Aorta (tissue), 5 donors: Measurements from ENCODE around the gene SEMA5A. TPM values are rescaled to one million over a fixed set of nuclear protein-coding genes. Genes with fewer than 3 reads are reported as not detected.

Source experiments
- ATAC-seq: fragments of 200-7000 bp; cut with Tn5 transposase; one replicate; pipeline ENCODE4 v1.9.1; 2022; ENCODE audit warnings: moderate library complexity; ENCODE audit not compliant: low FRiP score
- DNase-seq, 2 donors: peaks; one replicate each; pipeline ENCODE4 v3.0.0-alpha.2; 2020
- H3K27ac ChIP-seq, 2 donors: one replicate each; pipeline ENCODE4 v1.5.1; 2013; ENCODE audit warnings: low read length in 2 of 2, mild to moderate bottlenecking in 2 of 2, moderate library complexity in 2 of 2, control low read depth in 1 of 2, inconsistent platforms in 1 of 2, low read depth in 1 of 2
- H3K27me3 ChIP-seq, 2 donors: one replicate each; pipeline ENCODE4 v1.6.1; 2013; ENCODE audit warnings: control low read depth in 1 of 2, low read length in 1 of 2, mild to moderate bottlenecking in 1 of 2, moderate library complexity in 1 of 2; ENCODE audit not compliant: insufficient read depth in 2 of 2, control insufficient read depth in 1 of 2
- H3K36me3 ChIP-seq, 2 donors: one replicate each; pipeline ENCODE4 v1.6.1; 2013; ENCODE audit warnings: control low read depth in 1 of 2, low read length in 1 of 2, mild to moderate bottlenecking in 1 of 2; ENCODE audit not compliant: insufficient read depth in 2 of 2, control insufficient read depth in 1 of 2
- H3K4me1 ChIP-seq, 2 donors: one replicate each; pipeline ENCODE4 v1.6.1; 2013; ENCODE audit warnings: low read length in 2 of 2, control low read depth in 1 of 2, mild to moderate bottlenecking in 1 of 2, moderate library complexity in 1 of 2; ENCODE audit not compliant: insufficient read depth in 2 of 2, control insufficient read depth in 1 of 2
- H3K4me3 ChIP-seq, 2 donors: one replicate each; pipeline ENCODE4 v1.5.1; 2013; ENCODE audit warnings: low read length in 2 of 2, control low read depth in 1 of 2, mild to moderate bottlenecking in 1 of 2
- H3K9me3 ChIP-seq: one replicate; pipeline ENCODE4 v1.6.1; 2013; ENCODE audit warnings: mild to moderate bottlenecking, low read length; ENCODE audit not compliant: control insufficient read depth
- WGBS, 2 donors: extraction: QIAGEN DNeasy Blood & Tissue Kit; methylation state at CpG; one replicate each; pipeline ENCODE4 v1.1.7; 2013; 5-methylcytosine and 5-hydroxymethylcytosine counted together
- intact Hi-C, 2 donors: fragments of 100-400 bp; cut with DNase I; formaldehyde crosslinking; loops; one replicate each; pipeline versions ENCODE4 v1.14.2 to v1.15.0; 2022
- polyA plus RNA-seq, 2 donors: library from polyadenylated mRNA; stranded (reverse); fragments of 200-250 nt; gene quantifications; one replicate each; pipeline ENCODE4 v1.2.3, GENCODE V29; 2013
- total RNA-seq, 2 donors: library from RNA; stranded (reverse); fragmentation: NEBNext Ultra II Directional; extraction: Animal tissue kit (Norgen Biotek cat#: 25700); gene quantifications; one replicate each; pipeline ENCODE4 v1.2.1, GENCODE V29; 2021
- donor health status: healthy with polysubstance abuse.
- donor health status: Bipolar disorder and iron deficiency.
- donor health status: DM: no; HTN: no; CAD: no.
- donor health status: DM: no; HTN: no; CAD: no.
- donor health status: DM: yes; HTN: yes; CAD: no.

Gene SEMA5A
- total and polyA plus RNA-seq, 4 donors: 1.8 to 21.8 (median 12.7) TPM

- 88 to 94% methylated on average over 2 of the region's 2 CpGs for WGBS, 2 donors
- no peak overlapping the region for H3K27ac ChIP-seq
- peaks cover 0 to 2% of the 10 kb centered on the region in 2 donors for H3K36me3 ChIP-seq
- intact Hi-C loops: no loop called here
- no peak for DNase-seq
- no peak overlapping the region for H3K4me3 ChIP-seq
- no peaks in the 10 kb centered on the region for H3K9me3 ChIP-seq
- no peaks in the 10 kb centered on the region for H3K4me1 ChIP-seq
- H3K27me3 ChIP-seq: no peaks in the 10 kb centered on the region
- no peak for ATAC-seq
Measured at GRCh38 chr5:9375756-9376155, 170.1 kb downstream of the SEMA5A start.

- WGBS, 2 donors: 66 to 72% methylated on average over 4 of the region's 4 CpGs
- no peaks in the 10 kb centered on the region for H3K9me3 ChIP-seq
- no peaks in the 10 kb centered on the region for H3K27me3 ChIP-seq
- no peak for ATAC-seq
- intact Hi-C loops: no loop called here
- no peak for DNase-seq
- H3K36me3 ChIP-seq: peaks cover 0 to 2% of the 10 kb centered on the region in 2 donors
- no peak overlapping the region for H3K27ac ChIP-seq
- no peaks in the 10 kb centered on the region for H3K4me1 ChIP-seq
- no peak overlapping the region for H3K4me3 ChIP-seq
Measured at GRCh38 chr5:9374025-9374424, 171.8 kb downstream of the SEMA5A start.

- WGBS, 2 donors: 63 to 78% methylated on average over 2 of the region's 2 CpGs
- H3K4me3 ChIP-seq: no peak overlapping the region
- DNase-seq (no peak), ATAC-seq (no peak)
- H3K4me1 ChIP-seq: no peaks in the 10 kb centered on the region
- intact Hi-C loops: no loop called here
- H3K27ac ChIP-seq: no peak overlapping the region
- H3K9me3 ChIP-seq: no peaks in the 10 kb centered on the region
- H3K36me3 ChIP-seq: peaks cover 0 to 2% of the 10 kb centered on the region in 2 donors
- no peaks in the 10 kb centered on the region for H3K27me3 ChIP-seq
Measured at GRCh38 chr5:9373571-9373970, 172.3 kb downstream of the SEMA5A start.

- no peak overlapping the region for H3K4me3 ChIP-seq
- no peak overlapping the region for H3K27ac ChIP-seq
- 78% methylated on average over 2 of the region's 2 CpGs for WGBS, 2 donors
- intact Hi-C loops: no loop called here
- H3K9me3 ChIP-seq: no peaks in the 10 kb centered on the region
- DNase-seq: no peak
- H3K4me1 ChIP-seq: no peaks in the 10 kb centered on the region
- H3K27me3 ChIP-seq: no peaks in the 10 kb centered on the region
- ATAC-seq: no peak
- H3K36me3 ChIP-seq: no peaks in the 10 kb centered on the region
Measured at GRCh38 chr5:9370256-9370655, 175.6 kb downstream of the SEMA5A start.

- ATAC-seq: no peak
Measured at GRCh38 chr5:9365512-9365911, 180.4 kb downstream of the SEMA5A start.

GRCh38 chr5:9363449-9363848 is 182.4 kb downstream of the SEMA5A start:
- Histone ChIP-seq H3K36me3 (no peaks in the 10 kb centered on the region), H3K9me3 (no peaks in the 10 kb centered on the region), H3K4me3 (no peak overlapping the region), H3K27me3 (no peaks in the 10 kb centered on the region), H3K27ac (peak overlapping the region in 1 of 2 donors; percentile 49), H3K4me1 (no peaks in the 10 kb centered on the region)
- peak; percentile 40 for ATAC-seq
- intact Hi-C loops: loop anchor here in 1 of 2 donors (10.0 kb wide), 1 partner anchor 181 kb away; the partner anchor contains the start of gene SEMA5A
- WGBS, 2 donors: 3 to 5% methylated on average over 2 of the region's 2 CpGs
- no peak for DNase-seq

More at GRCh38 chr5:9365512-9365911, 180.4 kb downstream of the SEMA5A start:
- H3K36me3 ChIP-seq: no peaks in the 10 kb centered on the region
- DNase-seq: no peak
- no peaks in the 10 kb centered on the region for H3K4me1 ChIP-seq
- H3K9me3 ChIP-seq: no peaks in the 10 kb centered on the region
- no peak overlapping the region for H3K27ac ChIP-seq
- H3K27me3 ChIP-seq: no peaks in the 10 kb centered on the region
- 23 to 24% methylated on average over 1 of the region's 1 CpG for whole genome bisulfite sequencing, 2 donors
- H3K4me3 ChIP-seq: no peak overlapping the region
- intact Hi-C loops: loop anchor here in 1 of 2 donors (10.0 kb wide), 1 partner anchor 179 kb away; the partner anchor contains the start of gene SEMA5A

- no peak for DNase-seq
- intact Hi-C loops: loop anchor here in 1 of 2 donors (10.0 kb wide), 1 partner anchor 182 kb away; the partner anchor contains the start of gene SEMA5A
- H3K27me3 ChIP-seq: no peaks in the 10 kb centered on the region
- WGBS, 2 donors: 0 to 1% methylated on average over 2 of the region's 2 CpGs
- no peak overlapping the region for H3K4me3 ChIP-seq
- no peaks in the 10 kb centered on the region for H3K9me3 ChIP-seq
- ATAC-seq: peak; percentile 48
- peak overlapping the region in 1 of 2 donors; percentile 49 for H3K27ac ChIP-seq
- H3K36me3 ChIP-seq: no peaks in the 10 kb centered on the region
- H3K4me1 ChIP-seq: no peaks in the 10 kb centered on the region
Measured at GRCh38 chr5:9363026-9363425, 182.8 kb downstream of the SEMA5A start.

GRCh38 chr5:9362600-9362999 is 183.3 kb downstream of the SEMA5A start:
- intact Hi-C loops: loop anchor here in 1 of 2 donors (10.0 kb wide), 1 partner anchor 182 kb away; the partner anchor contains the start of gene SEMA5A
- Histone ChIP-seq H3K36me3 (no peaks in the 10 kb centered on the region), H3K27me3 (no peaks in the 10 kb centered on the region), H3K9me3 (no peaks in the 10 kb centered on the region), H3K27ac (peak overlapping the region in 1 of 2 donors; percentile 49), H3K4me3 (no peak overlapping the region), H3K4me1 (no peaks in the 10 kb centered on the region)
- DNase-seq: no peak
- 19 to 29% methylated on average over 3 of the region's 3 CpGs for WGBS, 2 donors
- ATAC-seq: no peak

GRCh38 chr5:9361835-9362234 is 184.0 kb downstream of the SEMA5A start:
- H3K27me3 ChIP-seq: no peaks in the 10 kb centered on the region
- no peaks in the 10 kb centered on the region for H3K4me1 ChIP-seq
- no peaks in the 10 kb centered on the region for H3K9me3 ChIP-seq
- WGBS, 2 donors: 63 to 67% methylated on average over 8 of the region's 8 CpGs
- ATAC-seq (no peak), DNase-seq (no peak)
- H3K36me3 ChIP-seq: no peaks in the 10 kb centered on the region
- H3K4me3 ChIP-seq: no peak overlapping the region
- H3K27ac ChIP-seq: no peak overlapping the region
- intact Hi-C loops: loop anchor here in 1 of 2 donors (10.0 kb wide), 1 partner anchor 183 kb away; the partner anchor contains the start of gene SEMA5A
